SK-N-SH (cell line): ENCODE results near the gene AREL1. TPM values are rescaled to one million over a fixed set of nuclear protein-coding genes. Genes with fewer than 3 reads are reported as not detected.

Experiments used
- CTCF ChIA-PET: fragments of 300-600, 350-600 bp; formaldehyde crosslinking; extraction: SDS; loops from one replicate; lab custom pipeline; 2021; lab: Yijun Ruan, JAX
- POLR2A ChIA-PET: fragments of 350-600 bp; sonication (Branson Sonifier 250); formaldehyde crosslinking; extraction: SDS; loops from one replicate; lab custom pipeline; 2020; ENCODE audit warnings: antibody characterized with exemption, inconsistent platforms; lab: Yijun Ruan, JAX
- DNase-seq: peaks from one replicate; pipeline ENCODE4 v3.0.0; 2012
- H2AFZ ChIP-seq: fragments of 200-600 bp; sonication (generic); 2 replicates; pipeline ENCODE4 v1.8.1; 2016; ENCODE audit warnings: antibody characterized with exemption, mild to moderate bottlenecking, low read depth
- H3F3A ChIP-seq: fragments of 200-600 bp; sonication (generic); replicated peaks from 2 replicates; pipeline ENCODE3; 2016; ENCODE audit warnings: antibody characterized with exemption, mild to moderate bottlenecking; ENCODE audit not compliant: insufficient read depth
- H3K27ac ChIP-seq, 2 experiments: fragments of 200-500 bp in 1 of 2; fragments of 200-600 bp in 1 of 2; sonication (Bioruptor generic) in 1 of 2; sonication (generic), shearing (Covaris generic) in 1 of 2; 2 replicates each; pipeline versions ENCODE4 v1.5.1 to v1.6.1; 2014 to 2016; ENCODE audit warnings: low read depth in 2 of 2, inconsistent platforms in 1 of 2, low read length in 1 of 2, mild to moderate bottlenecking in 1 of 2, mixed read lengths in 1 of 2
- H3K27me3 ChIP-seq: fragments of 200-600 bp; sonication (generic), shearing (Covaris generic); 2 replicates; pipeline ENCODE4 v1.6.1; 2016; ENCODE audit warnings: mixed run types; ENCODE audit not compliant: insufficient read depth
- H3K36me3 ChIP-seq, 2 experiments: fragments of 200-500 bp in 1 of 2; fragments of 200-600 bp in 1 of 2; sonication (Bioruptor generic) in 1 of 2; sonication (generic) in 1 of 2; replicated peaks in 1 of 2; 2 replicates each; pipeline versions ENCODE3 to v1.5.1; 2014 to 2016; ENCODE audit warnings: low read length in 1 of 2, mild to moderate bottlenecking in 1 of 2; ENCODE audit not compliant: insufficient read depth in 2 of 2, control insufficient read depth in 1 of 2
- H3K4me1 ChIP-seq, 2 experiments: fragments of 200-500 bp in 1 of 2; fragments of 200-600 bp in 1 of 2; sonication (Bioruptor generic) in 1 of 2; sonication (generic), shearing (Covaris generic) in 1 of 2; 2 replicates each; pipeline versions ENCODE4 v1.5.1 to v1.6.1; 2014 to 2016; ENCODE audit warnings: low read depth in 1 of 2, low read length in 1 of 2, mixed run types in 1 of 2; ENCODE audit not compliant: insufficient read depth in 2 of 2, control insufficient read depth in 1 of 2
- H3K4me2 ChIP-seq: fragments of 200-600 bp; sonication (generic), shearing (Covaris generic); 2 replicates; pipeline ENCODE4 v1.6.1; 2017; ENCODE audit warnings: mixed run types
- H3K4me3 ChIP-seq, 2 experiments: fragments of 200-500 bp in 1 of 2; fragments of 200-600 bp in 1 of 2; sonication (Bioruptor generic) in 1 of 2; sonication (generic), shearing (Covaris generic) in 1 of 2; 2 replicates each; pipeline versions ENCODE4 v1.5.1 to v1.8.1; 2014 to 2016; ENCODE audit warnings: low read depth in 2 of 2, inconsistent platforms in 1 of 2, low read length in 1 of 2, mild to moderate bottlenecking in 1 of 2, mixed read lengths in 1 of 2, moderate library complexity in 1 of 2
- H3K79me2 ChIP-seq: fragments of 200-600 bp; sonication (generic); 2 replicates; pipeline ENCODE4 v1.8.1; 2017; ENCODE audit warnings: mild to moderate bottlenecking; ENCODE audit not compliant: insufficient read depth
- H3K9ac ChIP-seq: fragments of 200-600 bp; sonication (generic); 2 replicates; pipeline ENCODE4 v1.6.1; 2017; ENCODE audit warnings: mixed run types
- H3K9me2 ChIP-seq: fragments of 200-600 bp; sonication (generic); 2 replicates; pipeline ENCODE4 v1.6.1; 2017; ENCODE audit warnings: mixed run types
- H3K9me3 ChIP-seq: fragments of 200-600 bp; sonication (generic); 2 replicates; pipeline ENCODE4 v1.6.1; 2017; ENCODE audit warnings: mixed run types, mild to moderate bottlenecking, moderate library complexity
- H4K20me1 ChIP-seq: fragments of 200-600 bp; sonication (generic); 2 replicates; pipeline ENCODE4 v1.6.1; 2017; ENCODE audit warnings: mild to moderate bottlenecking, mixed run types; ENCODE audit not compliant: insufficient read depth
- EZH2phosphoT487 ChIP-seq: fragments of 200-600 bp; sonication (generic); IDR thresholded peaks from 2 replicates; pipeline ENCODE4 v1.6.1; 2017; ENCODE audit warnings: low read depth, mixed run types, mild to moderate bottlenecking, antibody characterized with exemption, moderate library complexity, borderline replicate concordance
- FOSL2 ChIP-seq: IDR thresholded peaks from 2 replicates; pipeline ENCODE4 v1.4.0; 2012; ENCODE audit warnings: low read depth, mild to moderate bottlenecking, moderate library complexity, borderline replicate concordance
- FOXJ3 ChIP-seq: sonication (generic); formaldehyde crosslinking; IDR thresholded peaks from 2 replicates; pipeline ENCODE4 v1.5.1; 2020; ENCODE audit warnings: mild to moderate bottlenecking, missing genetic modification reagents
- GABPA ChIP-seq: IDR thresholded peaks from 2 replicates; pipeline ENCODE4 v1.4.0; 2012; ENCODE audit warnings: low read depth, mild to moderate bottlenecking
- MEF2A ChIP-seq: IDR thresholded peaks from 2 replicates; pipeline ENCODE4 v1.4.0; 2012; ENCODE audit warnings: low read depth, borderline replicate concordance
- NRF1 ChIP-seq: IDR thresholded peaks from 2 replicates; pipeline ENCODE4 v1.6.1; 2012; ENCODE audit warnings: low read depth, mild to moderate bottlenecking, low read length
- POLR2AphosphoS5 ChIP-seq: IDR thresholded peaks from 2 replicates; pipeline ENCODE4 v1.6.1; 2012; ENCODE audit warnings: low read depth, low read length
- RFX5 ChIP-seq: IDR thresholded peaks from 2 replicates; pipeline ENCODE4 v1.6.1; 2012; ENCODE audit warnings: mild to moderate bottlenecking, improper control_type of control experiment, low read length
- SIN3A ChIP-seq: IDR thresholded peaks from 2 replicates; pipeline ENCODE4 v1.6.1; 2012; ENCODE audit warnings: low read depth, mild to moderate bottlenecking, low read length, moderate library complexity, borderline replicate concordance
- SMC3 ChIP-seq: IDR thresholded peaks from 2 replicates; pipeline ENCODE4 v1.6.1; 2012; ENCODE audit warnings: low read depth, low read length, improper control_type of control experiment
- TAF1 ChIP-seq: IDR thresholded peaks from 2 replicates; pipeline ENCODE4 v1.6.1; 2012; ENCODE audit warnings: low read depth, mild to moderate bottlenecking, low read length, moderate library complexity, borderline replicate concordance
- TCF12 ChIP-seq: IDR thresholded peaks from 2 replicates; pipeline ENCODE4 v1.4.0; 2012
- TEAD4 ChIP-seq: IDR thresholded peaks from 2 replicates; pipeline ENCODE4 v1.4.0; 2012; ENCODE audit warnings: mild to moderate bottlenecking, borderline replicate concordance; ENCODE audit not compliant: insufficient read depth
- YY1 ChIP-seq: IDR thresholded peaks from 2 replicates; pipeline ENCODE4 v1.4.0; 2012; ENCODE audit warnings: low read depth, mild to moderate bottlenecking
- WGBS: methylation state at CpG from one replicate; pipeline ENCODE4 v1.1.6; 2017; ENCODE audit warnings: low lambda C conversion rate; 5-methylcytosine and 5-hydroxymethylcytosine counted together
- polyA plus RNA-seq, 3 experiments: library from polyadenylated mRNA; depleted of rRNA; stranded (reverse); fragments of >200 nt; gene quantifications; 2 replicates each; pipeline ENCODE4 v1.2.3, GENCODE V29; 2012
- TF ChIP-seq, protein P1 (sequence below): fragments of 150-350 bp; IDR thresholded peaks from 2 replicates; pipeline ENCODE4 v1.6.1; 2016; ENCODE audit warnings: mild to moderate bottlenecking, low read depth, low read length
- TF ChIP-seq, protein P2 (sequence below): fragments of 200-600 bp; sonication (generic); IDR thresholded peaks from 2 replicates; pipeline ENCODE4 v1.6.1; 2017; ENCODE audit warnings: antibody characterized with exemption, mild to moderate bottlenecking, moderate library complexity
- TF ChIP-seq, protein P3 (sequence below): fragments of 150-350 bp; IDR thresholded peaks from 2 replicates; pipeline ENCODE4 v1.6.1; 2017; ENCODE audit warnings: antibody characterized with exemption, low read length, low read depth, borderline replicate concordance

Gene AREL1
- polyA plus RNA-seq, 1 of the 3 experiments (the other 2 are of a cell fraction), result 35.1 TPM

DNA sequence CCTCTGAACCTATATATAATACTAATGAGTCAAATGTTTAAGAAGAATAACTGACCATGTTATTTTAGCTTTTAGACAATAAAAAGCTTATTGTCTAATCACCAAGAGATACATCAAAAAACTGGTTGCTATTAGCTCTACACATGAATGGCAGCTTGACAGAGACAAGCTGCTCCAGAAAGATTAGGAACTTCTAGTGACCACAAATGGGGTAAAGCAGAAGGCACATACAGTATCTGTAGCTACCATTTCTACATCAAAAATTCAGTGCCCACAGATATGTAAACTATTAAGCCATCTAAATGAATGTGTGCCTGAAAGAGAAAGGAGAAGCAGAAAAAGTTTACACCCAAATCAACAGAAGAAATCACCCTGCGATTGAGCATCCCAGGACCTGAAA lies 2.4 kb downstream of the AREL1 start:
- ChIA-PET CTCF (interaction anchor here (1.0 to 1.4 kb wide), 2 partner anchors 14 to 99 kb away, joined by 3 to 4 read pairs; partner anchors contain the start of gene LTBP2), POLR2A (no interaction called here)
- Histone ChIP-seq H3K4me1 (peaks cover 6 to 14% of the 10 kb centered on the region in 2 experiments; a peak in 3 of 4 replicates), H3K4me2 (0 out of 2 replicates have a peak overlapping the region, but pooled peaks have one; percentile 67), H3K9me2 (no peaks in the 10 kb centered on the region), H2AFZ (no peak overlapping the region), H3K36me3 (peaks cover 9 to 11% of the 10 kb centered on the region in 2 experiments), H3K9me3 (no peaks in the 10 kb centered on the region), H3K79me2 (peaks cover 99% of the 10 kb centered on the region), H3K27ac (no peak overlapping the region), H3K9ac (no peak overlapping the region), H4K20me1 (peaks cover 16% of the 10 kb centered on the region; the same call in 1 of the 2 replicates), H3K4me3 (no peak overlapping the region), H3K27me3 (no peaks in the 10 kb centered on the region), H3F3A (peaks cover 16% of the 10 kb centered on the region)
- no peak for DNase-seq
- TF ChIP-seq, protein P1, sequence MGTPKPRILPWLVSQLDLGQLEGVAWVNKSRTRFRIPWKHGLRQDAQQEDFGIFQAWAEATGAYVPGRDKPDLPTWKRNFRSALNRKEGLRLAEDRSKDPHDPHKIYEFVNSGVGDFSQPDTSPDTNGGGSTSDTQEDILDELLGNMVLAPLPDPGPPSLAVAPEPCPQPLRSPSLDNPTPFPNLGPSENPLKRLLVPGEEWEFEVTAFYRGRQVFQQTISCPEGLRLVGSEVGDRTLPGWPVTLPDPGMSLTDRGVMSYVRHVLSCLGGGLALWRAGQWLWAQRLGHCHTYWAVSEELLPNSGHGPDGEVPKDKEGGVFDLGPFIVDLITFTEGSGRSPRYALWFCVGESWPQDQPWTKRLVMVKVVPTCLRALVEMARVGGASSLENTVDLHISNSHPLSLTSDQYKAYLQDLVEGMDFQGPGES, result no peak
- TF ChIP-seq SMC3, result no peak
- no peak for TF ChIP-seq TAF1
- TF ChIP-seq, protein P2, sequence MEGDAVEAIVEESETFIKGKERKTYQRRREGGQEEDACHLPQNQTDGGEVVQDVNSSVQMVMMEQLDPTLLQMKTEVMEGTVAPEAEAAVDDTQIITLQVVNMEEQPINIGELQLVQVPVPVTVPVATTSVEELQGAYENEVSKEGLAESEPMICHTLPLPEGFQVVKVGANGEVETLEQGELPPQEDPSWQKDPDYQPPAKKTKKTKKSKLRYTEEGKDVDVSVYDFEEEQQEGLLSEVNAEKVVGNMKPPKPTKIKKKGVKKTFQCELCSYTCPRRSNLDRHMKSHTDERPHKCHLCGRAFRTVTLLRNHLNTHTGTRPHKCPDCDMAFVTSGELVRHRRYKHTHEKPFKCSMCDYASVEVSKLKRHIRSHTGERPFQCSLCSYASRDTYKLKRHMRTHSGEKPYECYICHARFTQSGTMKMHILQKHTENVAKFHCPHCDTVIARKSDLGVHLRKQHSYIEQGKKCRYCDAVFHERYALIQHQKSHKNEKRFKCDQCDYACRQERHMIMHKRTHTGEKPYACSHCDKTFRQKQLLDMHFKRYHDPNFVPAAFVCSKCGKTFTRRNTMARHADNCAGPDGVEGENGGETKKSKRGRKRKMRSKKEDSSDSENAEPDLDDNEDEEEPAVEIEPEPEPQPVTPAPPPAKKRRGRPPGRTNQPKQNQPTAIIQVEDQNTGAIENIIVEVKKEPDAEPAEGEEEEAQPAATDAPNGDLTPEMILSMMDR, result no peak
- TF ChIP-seq EZH2phosphoT487, result no peak
- no peak for TF ChIP-seq SIN3A
- no peak for TF ChIP-seq NRF1
- TF ChIP-seq FOSL2, result no peak
- TF ChIP-seq, protein P3, sequence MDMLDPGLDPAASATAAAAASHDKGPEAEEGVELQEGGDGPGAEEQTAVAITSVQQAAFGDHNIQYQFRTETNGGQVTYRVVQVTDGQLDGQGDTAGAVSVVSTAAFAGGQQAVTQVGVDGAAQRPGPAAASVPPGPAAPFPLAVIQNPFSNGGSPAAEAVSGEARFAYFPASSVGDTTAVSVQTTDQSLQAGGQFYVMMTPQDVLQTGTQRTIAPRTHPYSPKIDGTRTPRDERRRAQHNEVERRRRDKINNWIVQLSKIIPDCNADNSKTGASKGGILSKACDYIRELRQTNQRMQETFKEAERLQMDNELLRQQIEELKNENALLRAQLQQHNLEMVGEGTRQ, result no peak
- TF ChIP-seq YY1, result no peak
- no peak for TF ChIP-seq MEF2A
- TF ChIP-seq FOXJ3 (CRISPR knock-in tag), result no peak
- TF ChIP-seq POLR2AphosphoS5, result no peak
- TF ChIP-seq TCF12, result no peak
- TF ChIP-seq RFX5, result no peak
- no peak for TF ChIP-seq TEAD4
- no peak for TF ChIP-seq GABPA
- WGBS, result 94% methylated on average over 1 of the region's 1 CpG
